Colonic mucosa (tissue), 4 donors: ENCODE results near the gene FAM20B. TPM values are rescaled to one million over a fixed set of nuclear protein-coding genes. Genes with fewer than 3 reads are reported as not detected.

Experiments used
- DNase-seq: peaks from one replicate; pipeline ENCODE4 v3.0.0-alpha.2; 2020
- H3K27ac ChIP-seq: fragments of 200-600 bp; one replicate; pipeline ENCODE4 v1.8.0; 2021
- H3K27me3 ChIP-seq: fragments of 200-600 bp; one replicate; pipeline ENCODE4 v1.8.0; 2021
- H3K36me3 ChIP-seq: fragments of 200-600 bp; one replicate; pipeline ENCODE4 v1.8.0; 2021
- H3K4me1 ChIP-seq: fragments of 200-600 bp; one replicate; pipeline ENCODE4 v1.8.0; 2021; ENCODE audit warnings: mild to moderate bottlenecking
- H3K4me3 ChIP-seq: fragments of 200-600 bp; one replicate; pipeline ENCODE4 v1.8.0; 2021
- H3K9ac ChIP-seq, 2 donors: one replicate each; pipeline ENCODE4 v1.7.0; 2013; ENCODE audit warnings: control low read depth in 2 of 2, low read depth in 2 of 2, low read length in 2 of 2
- H3K9me3 ChIP-seq: fragments of 200-600 bp; one replicate; pipeline ENCODE4 v1.8.0; 2021
- CTCF ChIP-seq: fragments of 200-600 bp; IDR thresholded peaks from one replicate; pipeline ENCODE4 v1.8.0; 2022; ENCODE audit warnings: antibody characterized with exemption, mild to moderate bottlenecking
- intact Hi-C: fragments of 100-400 bp; cut with DNase I; formaldehyde crosslinking; loops from one replicate; pipeline ENCODE4 v1.14.1; 2022
- total RNA-seq, 2 donors: library from RNA; stranded (reverse); fragmentation: NEBNext Ultra II Directional in 1 of 2; extraction: Animal tissue kit (Norgen Biotek cat#: 25700) in 1 of 2; gene quantifications; one replicate each; pipeline ENCODE4 v1.2.1, GENCODE V29; 2021
- donor health status: healthy.
- donor health status: DM: no; HTN: no; CAD: no.
- donor health status: DM: no; HTN: no; CAD: no.

FAM20B gene
- total RNA-seq, 2 donors from 2014 or later = 38.9 to 45.1 TPM

- no peaks in the 10 kb centered on the region for H3K27me3 ChIP-seq
- no peak for TF ChIP-seq CTCF
- H3K4me3 ChIP-seq = no peak overlapping the region
- no peaks in the 10 kb centered on the region for H3K4me1 ChIP-seq
- DNase-seq = no peak
- H3K9ac ChIP-seq = no peak overlapping the region
- no peak overlapping the region for H3K27ac ChIP-seq
- intact Hi-C loops = no loop called here
- H3K36me3 ChIP-seq = no peaks in the 10 kb centered on the region
- H3K9me3 ChIP-seq = no peaks in the 10 kb centered on the region
Observed at GRCh38 chr1:179090522-179090921, 64.8 kb downstream of the FAM20B start.

- DNase-seq = no peak
- no peak overlapping the region for H3K4me3 ChIP-seq
Observed at GRCh38 chr1:179090923-179091322, 65.2 kb downstream of the FAM20B start.

GRCh38 chr1:179091691-179092165 lies 66.0 kb downstream of the FAM20B start:
- intact Hi-C loops = no loop called here
- Histone ChIP-seq H3K36me3 (peaks cover 2% of the 10 kb centered on the region), H3K9ac (no peak overlapping the region), H3K9me3 (no peaks in the 10 kb centered on the region), H3K27ac (no peak overlapping the region), H3K27me3 (no peaks in the 10 kb centered on the region), H3K4me3 (no peak overlapping the region), H3K4me1 (no peaks in the 10 kb centered on the region)
- TF ChIP-seq CTCF = no peak
- DNase-seq = no peak

More at GRCh38 chr1:179090923-179091322, 65.2 kb downstream of the FAM20B start:
- Histone ChIP-seq H3K27ac (no peak overlapping the region), H3K9me3 (no peaks in the 10 kb centered on the region), H3K4me1 (no peaks in the 10 kb centered on the region), H3K36me3 (no peaks in the 10 kb centered on the region), H3K9ac (no peak overlapping the region), H3K27me3 (no peaks in the 10 kb centered on the region)
- intact Hi-C loops = no loop called here
- no peak for TF ChIP-seq CTCF

- no peak overlapping the region for H3K4me3 ChIP-seq
- intact Hi-C loops = no loop called here
- no peak overlapping the region for H3K27ac ChIP-seq
- TF ChIP-seq CTCF = no peak
- no peaks in the 10 kb centered on the region for H3K9me3 ChIP-seq
- H3K27me3 ChIP-seq = no peaks in the 10 kb centered on the region
- DNase-seq = no peak
- H3K4me1 ChIP-seq = no peaks in the 10 kb centered on the region
- H3K36me3 ChIP-seq = peaks cover 5% of the 10 kb centered on the region
- H3K9ac ChIP-seq = no peak overlapping the region
Observed at GRCh38 chr1:179092896-179093461, 67.3 kb downstream of the FAM20B start.

- no peaks in the 10 kb centered on the region for H3K27me3 ChIP-seq
- intact Hi-C loops = no loop called here
- H3K9ac ChIP-seq = no peak overlapping the region
- H3K9me3 ChIP-seq = no peaks in the 10 kb centered on the region
- peaks cover 5% of the 10 kb centered on the region for H3K36me3 ChIP-seq
- no peak overlapping the region for H3K4me3 ChIP-seq
- H3K27ac ChIP-seq = no peak overlapping the region
- no peak for TF ChIP-seq CTCF
- no peaks in the 10 kb centered on the region for H3K4me1 ChIP-seq
- DNase-seq = no peak
Observed at GRCh38 chr1:179094818-179095217, 69.1 kb downstream of the FAM20B start.
